ES-I3 (cell line): ENCODE measurements around the gene ZDHHC11.
"Not testable (repeated sequence)": the region's sequence is repeated elsewhere in the genome, so short reads cannot be mapped to it uniquely, and the experiment has no call there.

Experiments used
- H3K36me3 ChIP-seq: 2 replicates; pipeline ENCODE4 v1.6.1; 2013; ENCODE audit warnings: mild to moderate bottlenecking, low read length, control low read depth, moderate library complexity; ENCODE audit not compliant: insufficient read depth
- H3K4me1 ChIP-seq: 2 replicates; pipeline ENCODE4 v1.6.1; 2013; ENCODE audit warnings: mild to moderate bottlenecking, control low read depth, low read length; ENCODE audit not compliant: insufficient read depth
- H3K9ac ChIP-seq: 2 replicates; pipeline ENCODE4 v1.6.1; 2013; ENCODE audit warnings: low read depth, mild to moderate bottlenecking, low read length, moderate library complexity
- H3K9me3 ChIP-seq: 2 replicates; pipeline ENCODE4 v1.6.1; 2013; ENCODE audit warnings: mild to moderate bottlenecking, low read length, moderate library complexity; ENCODE audit not compliant: control insufficient read depth, insufficient read depth

ZDHHC11 gene

DNA sequence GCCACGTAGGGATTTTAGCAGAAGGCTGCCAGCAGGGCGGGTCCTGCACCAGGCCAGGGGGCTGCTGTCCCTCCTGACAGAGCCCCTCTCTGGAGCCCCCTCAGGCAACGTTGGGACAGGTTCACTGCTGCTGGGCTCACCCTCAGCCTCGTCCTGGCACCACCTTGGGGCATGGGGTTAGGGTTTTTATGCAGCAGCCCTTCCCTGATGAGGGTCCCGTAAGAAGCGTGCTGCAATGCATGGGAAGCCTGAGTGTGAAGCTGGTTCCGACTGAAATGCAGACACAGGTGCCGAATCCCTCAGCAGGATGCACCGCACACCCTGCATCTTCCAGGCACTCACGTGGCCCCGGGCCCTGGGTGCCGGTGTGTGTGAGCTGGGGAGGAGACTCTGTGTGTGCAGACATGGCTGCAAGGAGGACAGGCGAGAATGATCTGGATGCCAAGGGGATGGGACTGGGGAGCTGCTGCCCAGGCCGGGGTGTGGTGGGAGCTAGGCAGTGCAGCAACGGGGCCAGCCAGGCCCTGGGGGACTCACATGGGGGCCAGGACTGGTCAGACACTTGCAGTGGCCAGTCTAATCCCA is 93.3 kb downstream of the ZDHHC11 start:
- Histone ChIP-seq H3K9ac (no peak overlapping the region), H3K36me3 (no peaks in the 10 kb centered on the region), H3K4me1 (no peaks in the 10 kb centered on the region), H3K9me3 (no peaks in the 10 kb centered on the region)

DNA sequence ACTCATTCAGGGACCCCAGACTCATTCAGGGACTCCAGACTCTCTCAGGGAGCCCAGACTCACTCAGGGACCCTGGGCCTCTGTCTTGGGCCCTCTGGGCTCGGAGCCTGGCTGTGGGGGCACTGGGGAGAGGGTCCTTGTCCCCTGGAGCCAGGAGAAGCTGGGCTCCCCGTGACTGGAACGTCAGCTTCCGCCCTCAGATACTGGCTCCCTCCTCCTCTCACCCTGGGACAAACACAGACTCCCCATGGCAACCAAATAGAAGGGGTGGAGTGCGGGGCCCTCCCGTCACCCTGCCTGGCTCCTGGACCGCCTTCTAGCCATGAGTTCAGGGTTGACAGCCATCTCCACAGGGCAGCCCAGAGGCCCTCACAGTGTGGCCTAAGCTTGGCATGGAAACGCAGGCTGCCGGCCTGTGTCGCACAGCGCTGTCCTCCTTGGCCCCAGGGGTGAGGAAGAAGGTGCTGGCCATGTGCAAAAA is 93.9 kb downstream of the ZDHHC11 start:
- Histone ChIP-seq H3K9ac (no peak overlapping the region), H3K4me1 (no peaks in the 10 kb centered on the region)

DNA sequence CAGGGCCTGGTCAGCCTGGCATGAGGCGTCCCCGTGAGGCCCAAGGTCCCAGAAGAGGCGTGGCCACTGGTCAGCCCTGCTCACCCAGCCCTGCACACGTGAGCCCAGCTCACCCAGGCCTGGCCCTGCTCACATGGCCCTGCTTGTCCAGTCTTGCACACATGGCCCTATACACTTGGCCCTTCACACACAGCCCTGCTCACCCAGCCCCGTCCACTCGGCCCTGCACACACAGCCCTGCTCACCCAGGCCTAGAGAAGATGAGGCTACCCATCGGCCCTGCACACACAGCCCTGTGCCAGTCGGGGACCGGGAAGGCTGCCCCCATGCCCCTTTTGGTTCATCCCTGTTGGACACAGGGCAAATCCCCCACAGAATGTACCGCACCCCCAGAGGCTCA is 94.6 kb downstream of the ZDHHC11 start:
- Histone ChIP-seq H3K4me1 (no peaks in the 10 kb centered on the region), H3K9ac (no peak overlapping the region), H3K9me3 (no peaks in the 10 kb centered on the region), H3K36me3 (no peaks in the 10 kb centered on the region)

More for the DNA sequence above, 93.9 kb downstream of the ZDHHC11 start:
- Histone ChIP-seq H3K9me3 (no peaks in the 10 kb centered on the region), H3K36me3 (no peaks in the 10 kb centered on the region)

GRCh38 chr5:754143-754632 is 96.6 kb downstream of the ZDHHC11 start:
- not testable (repeated sequence) for H3K9ac ChIP-seq, H3K36me3 ChIP-seq, H3K4me1 ChIP-seq, H3K9me3 ChIP-seq

DNA sequence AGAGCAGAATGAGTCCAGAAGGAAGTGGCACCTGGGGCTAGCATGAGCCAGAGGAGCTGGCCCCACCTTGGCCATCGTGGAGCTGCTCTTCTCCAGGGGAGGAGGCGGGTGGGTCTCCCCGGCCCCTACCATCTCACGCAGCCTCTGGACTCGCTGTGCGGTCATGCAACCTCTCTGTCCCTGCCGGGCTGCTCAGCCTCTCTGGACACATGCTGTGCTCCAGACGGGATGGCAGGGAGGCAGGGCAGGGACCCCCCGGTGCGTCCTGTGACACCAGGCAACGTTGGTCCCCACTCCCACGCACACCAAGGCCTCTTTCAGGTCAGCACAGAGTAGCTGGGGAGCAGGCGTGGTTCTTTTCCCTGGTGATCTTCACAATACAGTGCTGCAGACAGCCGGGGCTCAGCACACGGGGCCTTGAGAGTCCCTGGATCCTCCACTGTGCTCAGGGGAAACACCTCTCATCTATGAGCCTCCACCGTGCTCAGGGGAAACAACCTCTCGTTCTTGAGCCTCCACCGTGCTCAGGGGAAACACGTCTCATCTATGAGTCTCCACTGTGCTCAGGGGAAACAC is 97.1 kb downstream of the ZDHHC11 start:
- not testable (repeated sequence) for H3K9ac ChIP-seq, H3K4me1 ChIP-seq, H3K9me3 ChIP-seq, H3K36me3 ChIP-seq

GRCh38 chr5:752532-753115 is 98.2 kb downstream of the ZDHHC11 start:
- not testable (repeated sequence) for H3K9me3 ChIP-seq, H3K4me1 ChIP-seq, H3K9ac ChIP-seq, H3K36me3 ChIP-seq

DNA sequence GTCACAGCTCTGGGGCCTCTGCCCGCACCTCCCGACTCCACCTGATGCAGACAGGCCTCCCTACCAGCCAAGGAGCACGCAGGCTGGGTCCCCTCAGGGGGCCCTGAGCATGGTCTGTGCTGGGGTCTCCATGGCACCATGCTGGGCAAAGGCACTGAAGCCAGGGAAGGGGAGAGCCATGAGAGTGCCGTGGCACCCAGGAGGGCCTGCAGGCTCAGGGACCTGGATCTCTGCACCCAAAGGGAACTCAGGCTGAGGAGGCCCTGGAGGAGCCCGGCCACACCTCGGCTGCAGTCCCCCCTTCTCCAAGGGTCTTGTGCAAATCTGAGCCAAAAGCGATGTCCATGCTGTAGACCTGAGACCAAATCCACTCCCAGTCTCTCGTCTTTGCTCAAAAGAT is 98.8 kb downstream of the ZDHHC11 start:
- H3K36me3 ChIP-seq = not testable (repeated sequence)

GRCh38 chr5:751496-751895 is 99.3 kb downstream of the ZDHHC11 start:
- Histone ChIP-seq H3K9me3 (no peaks in the 10 kb centered on the region), H3K9ac (no peak overlapping the region), H3K36me3 (no peaks in the 10 kb centered on the region), H3K4me1 (no peaks in the 10 kb centered on the region)

More for the DNA sequence above, 98.8 kb downstream of the ZDHHC11 start:
- not testable (repeated sequence) for H3K9me3 ChIP-seq, H3K9ac ChIP-seq, H3K4me1 ChIP-seq

- not testable (repeated sequence) for H3K4me1 ChIP-seq, H3K36me3 ChIP-seq, H3K9me3 ChIP-seq, H3K9ac ChIP-seq
Measured at GRCh38 chr5:750226-750625, 100.6 kb downstream of the ZDHHC11 start.

DNA sequence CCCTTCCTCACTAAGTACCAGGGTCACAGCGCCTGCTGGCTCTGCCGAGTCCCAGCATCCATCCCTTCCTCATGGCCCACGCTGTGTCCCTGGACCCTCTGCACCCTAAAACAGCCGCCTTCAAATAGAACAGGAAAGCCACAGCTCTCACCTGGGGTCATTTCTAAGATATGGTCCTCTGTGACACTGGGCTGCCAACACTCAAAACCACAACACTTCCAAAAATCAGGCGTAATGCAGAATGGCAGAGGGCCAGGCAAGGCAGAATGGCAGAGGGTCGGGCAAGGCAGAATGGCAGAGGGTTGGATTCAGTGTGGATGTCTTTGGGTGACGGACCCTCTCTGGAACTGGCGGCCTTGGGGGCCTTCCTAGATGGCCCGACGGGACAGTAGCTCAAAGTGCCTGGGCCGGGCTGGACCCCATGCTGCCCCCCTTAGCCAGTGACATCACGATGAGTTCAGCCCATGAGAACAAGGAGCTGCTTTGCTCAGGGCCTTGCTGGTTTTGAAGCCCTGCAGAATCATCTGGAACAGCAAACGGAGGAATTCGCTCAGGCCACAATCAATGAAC is 101.6 kb downstream of the ZDHHC11 start:
- Histone ChIP-seq H3K4me1 (no peaks in the 10 kb centered on the region), H3K9ac (no peak overlapping the region), H3K9me3 (no peaks in the 10 kb centered on the region), H3K36me3 (no peaks in the 10 kb centered on the region)

DNA sequence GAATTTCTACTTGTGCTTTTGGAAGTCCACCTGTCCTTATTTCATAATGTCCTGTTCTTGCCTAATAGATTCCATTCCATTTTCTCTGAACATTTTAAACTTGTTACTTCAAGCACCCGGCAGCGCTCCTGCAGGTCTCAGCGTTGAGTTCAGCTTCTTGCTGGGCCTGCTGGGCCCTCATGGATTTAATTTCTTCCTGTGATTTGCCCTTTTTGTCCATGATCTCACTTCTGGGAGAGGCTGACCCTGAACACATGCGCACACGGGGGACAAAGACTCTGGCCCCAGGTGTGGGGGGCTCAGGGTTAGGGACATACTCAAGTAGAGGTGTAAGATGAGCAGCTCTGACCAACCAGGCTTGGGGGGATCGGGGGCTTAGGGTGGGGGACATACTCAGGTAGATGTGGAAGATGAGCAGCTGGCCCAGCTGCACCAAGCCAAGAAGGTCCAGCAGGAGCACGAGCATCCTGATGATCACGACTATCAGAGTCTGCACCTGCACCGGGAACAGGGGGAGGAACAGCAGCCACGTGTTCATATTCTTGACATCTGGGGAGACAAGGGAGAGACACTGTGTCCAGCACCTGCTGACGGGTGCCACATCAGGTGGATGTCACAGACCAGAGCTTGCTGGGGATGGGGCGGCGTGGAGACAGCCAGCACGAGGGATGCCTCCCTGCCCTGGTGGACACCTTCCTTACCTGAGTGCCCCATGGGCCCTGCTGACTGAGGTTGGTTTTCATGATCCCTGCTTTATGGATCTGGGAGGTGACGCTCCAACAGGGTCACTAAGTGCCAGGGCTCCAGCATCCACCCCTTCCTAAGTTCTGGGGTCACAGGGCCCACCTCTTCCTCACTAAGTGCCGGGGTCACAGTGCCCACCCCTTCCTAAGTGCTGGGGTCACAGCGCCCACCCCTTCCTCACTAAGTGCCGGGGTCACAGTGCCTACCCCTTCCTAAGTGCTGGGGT is 102.5 kb downstream of the ZDHHC11 start:
- not testable (repeated sequence) for H3K36me3 ChIP-seq, H3K9me3 ChIP-seq, H3K4me1 ChIP-seq, H3K9ac ChIP-seq

DNA sequence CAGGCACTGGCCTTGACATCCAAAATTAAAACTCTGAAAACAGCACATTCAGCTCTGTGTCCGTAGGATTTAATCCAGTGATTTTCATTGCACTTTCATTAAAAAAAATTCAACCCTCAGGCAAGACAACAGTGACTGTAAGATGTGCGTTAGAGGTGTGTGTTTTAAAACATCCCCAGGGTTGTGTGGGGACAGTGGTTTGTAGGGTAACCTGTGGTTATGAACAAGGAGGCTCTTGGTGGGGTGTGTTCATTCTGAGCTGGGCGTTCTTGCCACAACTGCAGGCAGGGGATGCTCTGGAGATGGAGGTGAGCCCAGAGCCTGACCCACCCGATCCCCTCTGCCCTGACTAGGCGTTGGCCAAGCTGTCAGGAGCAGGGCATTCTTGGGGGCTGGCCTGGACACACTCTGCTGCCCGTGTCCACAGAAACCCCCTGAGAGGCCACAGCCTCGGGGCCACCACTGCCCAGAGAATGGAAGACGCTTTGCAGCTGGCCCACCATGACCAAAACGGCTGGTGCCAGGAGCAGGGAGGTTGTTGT is 103.4 kb downstream of the ZDHHC11 start:
- H3K36me3 ChIP-seq, H3K9ac ChIP-seq, H3K4me1 ChIP-seq, H3K9me3 ChIP-seq: not testable (repeated sequence)

DNA sequence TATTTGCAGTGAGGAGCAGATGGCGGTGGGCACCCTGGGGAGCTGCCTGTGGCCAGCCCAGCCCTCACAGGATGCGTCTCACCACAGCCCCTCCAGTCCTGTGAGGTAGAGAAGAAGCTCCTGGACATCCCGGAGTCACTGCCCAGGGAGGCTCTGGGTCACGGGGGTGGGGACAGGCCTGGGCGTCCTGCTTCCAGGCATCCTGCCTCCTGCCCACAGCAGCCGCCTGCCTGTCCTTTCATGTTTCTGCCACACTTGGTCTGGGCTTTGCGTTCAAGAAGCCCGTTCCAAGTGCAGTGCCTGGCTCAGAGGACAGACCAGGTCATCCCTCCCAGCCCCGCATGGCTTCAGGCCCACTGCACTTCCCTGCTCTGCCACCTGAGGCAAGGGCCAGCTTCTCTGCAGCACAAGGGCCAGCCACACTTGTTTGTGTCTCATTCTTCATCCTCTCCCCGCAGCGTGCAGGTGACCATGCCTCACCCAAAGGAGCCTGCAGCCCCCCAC is 104.5 kb downstream of the ZDHHC11 start:
- Histone ChIP-seq H3K36me3 (no peaks in the 10 kb centered on the region), H3K9me3 (no peaks in the 10 kb centered on the region), H3K4me1 (no peaks in the 10 kb centered on the region), H3K9ac (no peak overlapping the region)
